WTC11 (cell line): ENCODE measurements around the gene PAX4. TPM values are rescaled to one million over a fixed set of nuclear protein-coding genes. Genes with fewer than 3 reads are reported as not detected.

Source experiments
- total RNA-seq: library from RNA; stranded (reverse); gene quantifications from 3 replicates; pipeline ENCODE4 v1.2.3, GENCODE V29; 2021

PAX4 gene
- total RNA-seq, 1 experiment from 2014 or later = not detected

Other genes with a start within 250 kb of the PAX4 start
- 5.7 to 7.0 TPM (median 6.2 TPM) in 3 replicates for gene ZNF800, start 225.4 kb downstream of the PAX4 start, total RNA-seq
- 13.2 to 13.7 TPM (median 13.6 TPM) in 3 replicates for gene GCC1, start 32.5 kb downstream of the PAX4 start, total RNA-seq
- gene ARF5, start 29.7 kb downstream of the PAX4 start, total RNA-seq = 167 to 173 TPM (median 171 TPM) in 3 replicates
- gene FSCN3, start 24.4 kb downstream of the PAX4 start, total RNA-seq = 0.57 to 1.1 TPM (median 0.82 TPM) in 3 replicates
- gene SND1, start 34.1 kb upstream of the PAX4 start, total RNA-seq = 237 to 261 TPM (median 240 TPM) in 3 replicates